AG04450 (cell line): ENCODE results near the gene ISLR. TPM values are rescaled to one million over a fixed set of nuclear protein-coding genes. Genes with fewer than 3 reads are reported as not detected.

Experiments
- CTCF ChIA-PET: fragments of 300-600, 350-600 bp; formaldehyde crosslinking; extraction: SDS; loops from one replicate; lab custom pipeline; 2022; ENCODE audit warnings: antibody characterized with exemption, inconsistent platforms; lab: Charles Lee
- POLR2A ChIA-PET: fragments of 350-600 bp; formaldehyde crosslinking; extraction: SDS; loops from one replicate; lab custom pipeline; 2021; ENCODE audit warnings: antibody characterized with exemption, inconsistent platforms; lab: Yijun Ruan, JAX
- DNase-seq: peaks from one replicate; pipeline ENCODE4 v3.0.0-alpha.2; 2011; ENCODE audit warnings: low read depth, low spot score
- H3K27ac ChIP-seq: one replicate; pipeline ENCODE4 v1.5.1; 2012; ENCODE audit warnings: low read depth, low read length, control low read depth
- H3K27me3 ChIP-seq: one replicate; pipeline ENCODE4 v1.6.0; 2012; ENCODE audit warnings: low read length; ENCODE audit not compliant: control insufficient read depth, insufficient read depth
- H3K4me3 ChIP-seq: 2 replicates; pipeline ENCODE4 v1.5.1; 2011; ENCODE audit warnings: mild to moderate bottlenecking, low read depth, low read length, control low read depth
- H3K9me3 ChIP-seq: 2 replicates; pipeline ENCODE4 v1.5.1; 2012; ENCODE audit warnings: low read length; ENCODE audit not compliant: control insufficient read depth, insufficient read depth
- CTCF ChIP-seq: IDR thresholded peaks from 2 replicates; pipeline ENCODE4 v1.5.1; 2011; ENCODE audit warnings: low read depth, low read length, control low read depth, inconsistent platforms
- polyA plus RNA-seq: library from polyadenylated mRNA; depleted of rRNA; stranded (reverse); fragments of >200 nt; gene quantifications from 2 replicates; pipeline ENCODE4 v1.2.3, GENCODE V29; 2011

ISLR gene
- polyA plus RNA-seq, 1 experiment = 2.3 TPM

- H3K27me3 ChIP-seq = peaks cover 8% of the 10 kb centered on the region
- ChIA-PET POLR2A (no interaction called here), CTCF (interaction anchor here (1.1 kb wide), 1 partner anchor 27 kb away, joined by 3 read pairs; no protein-coding TSS in a partner anchor)
- no peak for DNase-seq
- no peaks in the 10 kb centered on the region; the same call in 1 of the 2 replicates for H3K9me3 ChIP-seq
- H3K27ac ChIP-seq = no peak overlapping the region
- TF ChIP-seq CTCF = no peak
- no peak overlapping the region for H3K4me3 ChIP-seq
These were observed 1.5 kb upstream of the ISLR start for GRCh38 chr15:74171965-74172541.

DNA sequence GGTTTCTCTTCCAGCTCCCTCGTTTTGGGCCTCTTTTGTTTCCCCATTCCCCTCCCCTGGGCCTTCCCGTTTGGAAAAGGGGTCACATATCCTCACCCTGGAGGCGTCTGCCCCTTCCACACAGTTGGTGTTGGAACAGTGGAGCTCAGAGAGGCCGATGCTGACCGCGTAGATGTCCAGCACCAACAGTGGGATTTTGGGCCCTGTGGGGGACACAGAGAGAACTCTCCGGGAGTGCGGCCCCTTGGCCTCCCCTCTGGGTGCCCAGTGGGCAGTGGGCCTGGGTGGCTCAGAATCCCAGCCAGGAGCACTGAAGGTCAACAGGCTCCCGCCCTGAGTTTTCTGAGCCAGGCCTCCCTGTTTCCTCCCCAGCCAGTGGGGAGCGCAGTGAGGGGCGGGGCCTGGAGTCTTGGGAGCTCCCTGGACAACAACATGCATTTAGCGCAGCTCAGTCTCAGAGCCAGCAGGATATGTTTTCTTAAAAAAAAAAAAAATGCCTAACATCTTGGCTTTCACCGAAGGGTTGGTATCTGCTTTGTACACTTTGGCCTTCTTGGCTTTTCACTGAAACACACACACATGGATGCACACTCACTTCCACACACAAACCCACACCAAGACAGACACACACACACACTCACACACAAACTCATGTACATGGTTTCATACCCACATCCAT is 670 bp upstream of the ISLR start:
- POLR2A ChIA-PET = interaction anchor here (0.6 kb wide), 1 partner anchor 404 kb away, joined by 4 read pairs; no protein-coding TSS in a partner anchor
- DNase-seq = no peak
- no peaks in the 10 kb centered on the region; the same call in 1 of the 2 replicates for H3K9me3 ChIP-seq
- H3K27ac ChIP-seq = peak overlapping the region; percentile 41
- CTCF ChIA-PET = interaction anchor here (1.0 to 1.1 kb wide), 2 partner anchors 28 to 148 kb away, joined by 3 read pairs; no protein-coding TSS in a partner anchor
- H3K27me3 ChIP-seq = peaks cover 8% of the 10 kb centered on the region
- no peak overlapping the region for H3K4me3 ChIP-seq
- 0 out of 2 replicates have a peak, but pooled peaks have one; percentile 6 for TF ChIP-seq CTCF

DNA sequence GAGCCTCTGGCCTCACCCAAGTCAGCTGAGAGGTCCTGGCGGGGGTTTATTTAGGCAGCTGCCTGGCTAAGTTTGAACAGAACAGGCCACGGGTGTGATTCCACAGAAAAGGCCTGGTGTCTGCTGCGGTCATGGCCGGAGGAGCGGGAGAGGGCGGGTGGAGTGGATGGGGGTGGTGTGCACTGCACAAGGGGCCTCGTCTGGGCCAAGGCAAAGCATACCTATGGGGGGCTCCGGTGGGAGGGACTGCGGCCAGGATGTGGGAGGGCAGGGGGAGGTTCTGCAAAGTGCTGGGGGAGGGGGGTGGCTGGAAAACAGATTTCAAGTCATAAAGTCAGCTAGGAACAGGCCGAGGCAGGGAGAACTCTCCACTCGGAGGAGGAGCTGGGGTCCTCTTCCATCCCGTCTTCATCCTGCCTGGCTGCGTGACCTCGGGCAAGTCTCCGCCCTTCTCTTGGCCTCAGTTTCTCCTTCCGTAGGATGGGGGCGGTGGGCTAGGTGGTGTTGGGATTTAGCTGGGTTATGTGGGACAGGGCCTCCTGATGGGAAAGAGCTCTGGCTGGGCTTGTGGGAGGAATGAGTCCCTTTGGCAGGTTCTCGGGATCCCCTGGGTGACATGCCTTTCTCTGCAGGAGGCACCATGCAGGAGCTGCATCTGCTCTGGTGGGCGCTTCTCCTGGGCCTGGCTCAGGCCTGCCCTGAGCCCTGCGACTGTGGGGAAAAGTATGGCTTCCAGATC is 878 bp downstream of the ISLR start:
- Histone ChIP-seq H3K4me3 (no peak overlapping the region), H3K9me3 (no peaks in the 10 kb centered on the region; the same call in 1 of the 2 replicates), H3K27ac (no peak overlapping the region), H3K27me3 (peaks cover 8% of the 10 kb centered on the region)
- CTCF ChIA-PET = no interaction called here
- no peak for DNase-seq
- TF ChIP-seq CTCF = no peak
- POLR2A ChIA-PET = no interaction called here

DNA sequence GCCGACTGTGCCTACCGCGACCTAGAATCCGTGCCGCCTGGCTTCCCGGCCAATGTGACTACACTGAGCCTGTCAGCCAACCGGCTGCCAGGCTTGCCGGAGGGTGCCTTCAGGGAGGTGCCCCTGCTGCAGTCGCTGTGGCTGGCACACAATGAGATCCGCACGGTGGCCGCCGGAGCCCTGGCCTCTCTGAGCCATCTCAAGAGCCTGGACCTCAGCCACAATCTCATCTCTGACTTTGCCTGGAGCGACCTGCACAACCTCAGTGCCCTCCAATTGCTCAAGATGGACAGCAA is 1.4 kb downstream of the ISLR start:
- TF ChIP-seq CTCF = no peak
- Histone ChIP-seq H3K4me3 (no peak overlapping the region), H3K9me3 (no peaks in the 10 kb centered on the region; the same call in 1 of the 2 replicates), H3K27ac (no peak overlapping the region), H3K27me3 (peaks cover 5% of the 10 kb centered on the region)
- DNase-seq = no peak
- ChIA-PET POLR2A (no interaction called here), CTCF (no interaction called here)
